Panc1 (cell line): ENCODE data around the gene STK10. TPM values are rescaled to one million over a fixed set of nuclear protein-coding genes. Genes with fewer than 3 reads are reported as not detected.

ENCODE experiments used
- ATAC-seq: fragments of 200-7000 bp; cut with Tn5 transposase; 2 replicates; pipeline ENCODE4 v1.9.1; 2020; ENCODE audit warnings: mild to moderate bottlenecking, moderate library complexity
- BruUV-seq: library from RNA; stranded (reverse); fragments of 400-500 nt; replicated peaks from 2 replicates; lab custom pipeline; 2021; lab: Mats Ljungman, UMichigan
- CTCF ChIA-PET: fragments of 300-600 bp; sonication (Branson Sonifier 250); formaldehyde crosslinking; loops from one replicate; lab custom pipeline; 2022; ENCODE audit warnings: antibody characterized with exemption; lab: Charles Lee
- POLR2A ChIA-PET: fragments of 300-600 bp; sonication (Branson Sonifier 250); formaldehyde crosslinking; loops from one replicate; lab custom pipeline; 2022; ENCODE audit warnings: antibody characterized with exemption; lab: Charles Lee
- DNase-seq: peaks from one replicate; pipeline ENCODE4 v3.0.0-alpha.2; 2010; ENCODE audit warnings: low read depth, low spot score
- H3K27ac ChIP-seq: 2 replicates; pipeline ENCODE4 v1.5.1; 2011; ENCODE audit warnings: mild to moderate bottlenecking, low read length, inconsistent platforms
- H3K27me3 ChIP-seq: fragments of 200-500 bp; sonication (Bioruptor generic); 2 replicates; pipeline ENCODE4 v1.6.0; 2014; ENCODE audit warnings: low read length, inconsistent platforms; ENCODE audit not compliant: control insufficient read depth, insufficient read depth
- H3K36me3 ChIP-seq: fragments of 200-500 bp; sonication (Bioruptor generic); 2 replicates; pipeline ENCODE4 v1.5.1; 2014; ENCODE audit warnings: inconsistent platforms, mild to moderate bottlenecking, low read length, moderate library complexity; ENCODE audit not compliant: control insufficient read depth, insufficient read depth
- H3K4me1 ChIP-seq: 2 replicates; pipeline ENCODE4 v1.5.1; 2011; ENCODE audit warnings: inconsistent platforms, mild to moderate bottlenecking, low read length, moderate library complexity; ENCODE audit not compliant: control insufficient read depth, insufficient read depth
- H3K4me3 ChIP-seq, 2 experiments: 2 replicates each; pipeline ENCODE4 v1.5.1; 2011 to 2012; ENCODE audit warnings: low read depth in 2 of 2, low read length in 2 of 2, mild to moderate bottlenecking in 2 of 2, inconsistent platforms in 1 of 2, moderate library complexity in 1 of 2
- H3K9me3 ChIP-seq: fragments of 200-500 bp; sonication (Bioruptor generic); 2 replicates; pipeline ENCODE4 v1.5.1; 2014; ENCODE audit warnings: low read depth, mild to moderate bottlenecking, inconsistent platforms, low read length, moderate library complexity; ENCODE audit not compliant: control insufficient read depth, insufficient read depth
- CTCF ChIP-seq: fragments of 450-650 bp; IDR thresholded peaks from 2 replicates; pipeline ENCODE4 v1.5.1; 2017; ENCODE audit warnings: mild to moderate bottlenecking
- POLR2AphosphoS5 ChIP-seq: IDR thresholded peaks from 2 replicates; pipeline ENCODE4 v1.6.1; 2012; ENCODE audit warnings: mild to moderate bottlenecking, low read depth, low read length, moderate library complexity
- REST ChIP-seq, 2 experiments: IDR thresholded peaks; 2 replicates each; pipeline ENCODE4 v1.6.1; 2011 to 2012; ENCODE audit warnings: low read depth in 2 of 2, control low read depth in 1 of 2, low read length in 1 of 2, mild to moderate bottlenecking in 1 of 2, moderate library complexity in 1 of 2; ENCODE audit not compliant: insufficient read depth in 1 of 2
- SIN3A ChIP-seq: IDR thresholded peaks from 2 replicates; pipeline ENCODE4 v1.6.1; 2012; ENCODE audit warnings: low read depth, mild to moderate bottlenecking, low read length, moderate library complexity, borderline replicate concordance; ENCODE audit not compliant: insufficient read depth
- TCF7L2 ChIP-seq: IDR thresholded peaks from 2 replicates; pipeline ENCODE4 v1.6.1; 2011; ENCODE audit warnings: mild to moderate bottlenecking, low read depth, low read length, inconsistent platforms
- in situ Hi-C: cut with HindIII; loops from 2 replicates; pipeline ENCODE4 v1.10.0; 2016; ENCODE audit warnings: low sequenced_read_pairs, low pct_unique_long_range_greater_than_20kb
- intact Hi-C: fragments of 100-400 bp; cut with micrococcal nuclease; formaldehyde crosslinking; loops from one replicate; pipeline ENCODE4 v1.10.0; 2022; ENCODE audit not compliant: unreplicated experiment
- total RNA-seq: library from RNA; stranded (reverse); gene quantifications from one replicate; pipeline ENCODE4 v1.2.1, GENCODE V29; 2021; ENCODE audit not compliant: unreplicated experiment

The STK10 gene
- total RNA-seq, 1 experiment from 2014 or later = 34.9 TPM

- ChIA-PET POLR2A (no interaction called here), CTCF (no interaction called here)
- ATAC-seq (no peak), DNase-seq (no peak)
- no TSS peak for BruUV-seq
- TF ChIP-seq TCF7L2 = no peak
- no peak for TF ChIP-seq REST (IDR thresholded peaks at IDR 0.05; ENCODE audit: insufficient read depth in 1 of 2, low read depth in 2 of 2, low read length in 1 of 2)
- TF ChIP-seq POLR2AphosphoS5 = no peak
- no peak for TF ChIP-seq SIN3A
- no peak for TF ChIP-seq CTCF
- Histone ChIP-seq H3K4me1 (peaks cover 11% of the 10 kb centered on the region; the same call in 1 of the 2 replicates), H3K36me3 (peaks cover 2% of the 10 kb centered on the region; the same call in 1 of the 2 replicates), H3K27ac (0 out of 2 replicates have a peak overlapping the region, but pooled peaks have one; percentile 19), H3K9me3 (no peaks in the 10 kb centered on the region), H3K4me3 (no peak overlapping the region), H3K27me3 (no peaks in the 10 kb centered on the region)
- in situ Hi-C loops = no loop called here
- intact Hi-C loops = no loop called here
Observed at GRCh38 chr5:172235132-172235780, 47.2 kb upstream of the STK10 start.

- peaks cover 5% of the 10 kb centered on the region for H3K36me3 ChIP-seq
- no TSS peak for BruUV-seq
- no peak for TF ChIP-seq POLR2AphosphoS5
- no peak for TF ChIP-seq CTCF
- TF ChIP-seq REST (IDR thresholded peaks at IDR 0.05; ENCODE audit: insufficient read depth in 1 of 2, low read depth in 2 of 2, low read length in 1 of 2) = no peak
- TF ChIP-seq SIN3A = no peak
- POLR2A ChIA-PET = no interaction called here
- DNase-seq = no peak
- no peak for ATAC-seq
- in situ Hi-C loops = no loop called here
- no peak overlapping the region for H3K4me3 ChIP-seq
- intact Hi-C loops = no loop called here
- H3K27ac ChIP-seq = no peak overlapping the region
- peaks cover 11% of the 10 kb centered on the region; the same call in 1 of the 2 replicates for H3K4me1 ChIP-seq
- CTCF ChIA-PET = no interaction called here
- no peaks in the 10 kb centered on the region for H3K9me3 ChIP-seq
- no peaks in the 10 kb centered on the region for H3K27me3 ChIP-seq
Observed at GRCh38 chr5:172234031-172234430, 46.0 kb upstream of the STK10 start.
